Epithelial cell of proximal tubule (primary cell): ENCODE data around the gene SPINK2. TPM values are rescaled to one million over a fixed set of nuclear protein-coding genes. Genes with fewer than 3 reads are reported as not detected.

Experiments used
- DNase-seq: peaks from one replicate; pipeline ENCODE4 v3.0.0-alpha.2; 2011; ENCODE audit warnings: low read depth
- H3K4me3 ChIP-seq: 2 replicates; pipeline ENCODE4 v1.5.1; 2011; ENCODE audit warnings: low read depth, mild to moderate bottlenecking, low read length
- total RNA-seq: library from RNA; depleted of rRNA; stranded (reverse); fragments of >200 nt; gene quantifications from 2 replicates; pipeline ENCODE4 v1.2.3, GENCODE V29; 2015
- TF ChIP-seq, protein P1 (sequence below): conservative IDR thresholded peaks from 2 replicates; pipeline ENCODE4 v1.5.1; 2012; ENCODE audit warnings: low read depth, mild to moderate bottlenecking, low read length

The SPINK2 gene
- total RNA-seq, 1 donor from 2014 or later: not detected

DNA sequence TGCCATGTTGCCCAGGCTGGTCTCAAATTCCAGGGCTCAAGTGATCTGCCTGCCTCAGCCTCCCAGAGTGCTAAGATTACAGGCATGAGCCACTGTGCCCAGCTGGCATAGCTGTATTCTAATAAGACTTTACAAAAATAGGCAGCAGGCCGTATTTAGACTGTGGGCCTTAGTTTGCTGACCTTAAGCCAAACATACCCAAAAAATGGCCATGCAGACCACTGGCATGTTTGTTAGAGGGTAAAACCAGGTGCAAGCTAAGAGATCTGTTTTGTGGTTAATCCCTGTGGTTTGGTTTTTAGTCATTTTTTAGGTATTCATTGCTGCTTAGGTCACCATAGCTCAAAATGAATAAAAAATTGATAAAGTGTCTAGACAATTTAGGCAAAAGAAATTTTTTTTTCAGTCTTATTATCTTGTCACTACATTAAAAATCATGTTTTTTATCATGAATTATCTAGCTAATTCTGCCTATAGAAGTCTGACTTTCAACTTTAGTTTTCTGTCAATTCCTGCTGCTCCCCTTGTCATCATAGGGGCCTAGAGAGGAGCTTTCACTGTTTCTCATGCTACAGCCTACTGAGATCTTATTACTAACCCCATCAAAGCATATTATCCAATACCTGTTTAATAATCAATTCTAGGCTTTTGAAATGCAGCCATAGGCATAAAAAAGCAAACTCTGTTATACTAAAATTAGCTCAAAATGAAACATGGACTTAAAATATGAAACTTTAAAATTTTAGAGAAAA lies 7.5 kb upstream of the SPINK2 start:
- DNase-seq: no peak
- TF ChIP-seq, protein P1, sequence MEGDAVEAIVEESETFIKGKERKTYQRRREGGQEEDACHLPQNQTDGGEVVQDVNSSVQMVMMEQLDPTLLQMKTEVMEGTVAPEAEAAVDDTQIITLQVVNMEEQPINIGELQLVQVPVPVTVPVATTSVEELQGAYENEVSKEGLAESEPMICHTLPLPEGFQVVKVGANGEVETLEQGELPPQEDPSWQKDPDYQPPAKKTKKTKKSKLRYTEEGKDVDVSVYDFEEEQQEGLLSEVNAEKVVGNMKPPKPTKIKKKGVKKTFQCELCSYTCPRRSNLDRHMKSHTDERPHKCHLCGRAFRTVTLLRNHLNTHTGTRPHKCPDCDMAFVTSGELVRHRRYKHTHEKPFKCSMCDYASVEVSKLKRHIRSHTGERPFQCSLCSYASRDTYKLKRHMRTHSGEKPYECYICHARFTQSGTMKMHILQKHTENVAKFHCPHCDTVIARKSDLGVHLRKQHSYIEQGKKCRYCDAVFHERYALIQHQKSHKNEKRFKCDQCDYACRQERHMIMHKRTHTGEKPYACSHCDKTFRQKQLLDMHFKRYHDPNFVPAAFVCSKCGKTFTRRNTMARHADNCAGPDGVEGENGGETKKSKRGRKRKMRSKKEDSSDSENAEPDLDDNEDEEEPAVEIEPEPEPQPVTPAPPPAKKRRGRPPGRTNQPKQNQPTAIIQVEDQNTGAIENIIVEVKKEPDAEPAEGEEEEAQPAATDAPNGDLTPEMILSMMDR: no peak
- no peak overlapping the region for H3K4me3 ChIP-seq

DNA sequence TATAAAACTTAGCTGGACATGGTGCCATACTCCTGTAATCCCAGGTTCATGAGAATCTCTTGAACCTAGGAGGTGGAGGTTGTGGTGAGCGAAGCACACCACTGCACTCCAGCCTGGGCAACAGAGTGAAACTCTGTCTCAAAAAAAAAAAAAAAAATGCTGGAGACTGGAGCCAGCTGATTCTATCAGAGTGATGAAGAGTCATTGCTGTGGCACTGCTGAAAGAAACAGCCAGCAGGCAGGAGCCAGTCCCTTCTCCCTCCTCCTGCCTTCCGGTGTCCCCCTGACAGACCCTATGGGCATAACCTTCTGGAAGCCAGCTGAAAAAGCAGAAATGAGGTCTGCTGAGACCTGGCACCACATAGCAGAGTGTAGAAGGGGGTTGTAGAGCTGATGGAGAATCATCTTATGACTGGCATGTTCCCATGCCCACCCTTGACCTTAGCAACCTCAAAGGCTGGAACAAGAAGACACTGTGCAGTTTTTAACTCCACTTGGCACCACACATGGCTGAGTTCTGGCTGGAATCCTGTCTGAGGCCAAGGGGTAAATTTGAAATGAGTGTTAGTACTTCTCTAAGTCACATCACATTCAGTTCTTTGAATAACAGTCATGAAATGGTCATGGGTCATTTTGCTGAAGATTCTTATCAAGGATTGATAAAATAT lies 2.6 kb upstream of the SPINK2 start:
- no peak for DNase-seq
- TF ChIP-seq, protein P1: no peak
- no peak overlapping the region for H3K4me3 ChIP-seq

DNA sequence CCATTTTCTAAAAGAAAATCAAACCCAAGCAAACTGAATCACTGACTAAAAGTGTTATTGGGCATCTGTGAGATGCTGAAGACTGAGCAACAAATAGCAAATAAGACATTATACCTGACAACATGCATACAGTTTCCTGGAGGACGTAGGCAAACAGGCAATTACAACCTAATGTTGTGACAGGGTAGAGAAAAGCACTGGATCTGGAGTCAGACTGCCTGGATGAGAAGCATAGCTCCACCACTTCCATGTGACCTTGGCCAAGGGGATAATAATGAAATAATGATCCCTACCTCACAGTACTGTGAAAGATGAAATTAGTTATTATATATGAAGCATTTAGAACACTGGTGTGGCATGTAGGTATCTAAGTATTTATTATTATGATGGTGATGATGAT lies 2.7 kb downstream of the SPINK2 start:
- no peak for DNase-seq
- TF ChIP-seq, protein P1: no peak
- no peak overlapping the region for H3K4me3 ChIP-seq

DNA sequence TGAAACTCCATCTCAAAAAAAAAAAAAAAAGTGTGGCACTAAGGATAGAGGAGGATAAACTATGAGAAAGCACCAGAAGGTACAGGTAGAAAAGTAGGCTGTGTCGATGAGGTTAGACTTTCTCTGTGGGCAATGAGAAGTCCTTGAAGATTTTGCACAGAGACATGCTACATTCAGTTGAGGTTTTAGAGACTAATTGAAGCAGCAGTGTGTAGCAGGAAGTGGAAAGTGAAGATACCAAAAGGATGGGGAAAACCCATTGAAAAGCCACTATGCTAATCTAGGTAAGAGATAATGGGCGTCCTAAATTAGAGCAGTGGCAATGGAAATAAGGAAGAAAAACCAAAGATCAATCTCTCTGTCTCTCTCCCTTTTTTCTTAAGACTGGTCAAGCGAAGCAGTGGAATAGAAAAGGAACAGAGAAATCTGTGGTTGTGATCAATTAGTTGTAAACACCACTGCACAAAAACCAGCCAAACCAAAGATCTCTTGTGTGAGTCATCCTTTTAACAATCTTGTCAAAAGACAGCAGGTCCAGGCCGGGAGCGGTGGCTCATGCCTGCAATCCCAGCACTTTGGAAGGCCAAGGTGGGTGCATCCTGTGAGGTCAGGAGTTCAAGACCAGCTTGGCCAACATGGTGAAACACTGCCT lies 3.5 kb downstream of the SPINK2 start:
- TF ChIP-seq, protein P1: no peak
- no peak overlapping the region for H3K4me3 ChIP-seq
- no peak for DNase-seq

DNA sequence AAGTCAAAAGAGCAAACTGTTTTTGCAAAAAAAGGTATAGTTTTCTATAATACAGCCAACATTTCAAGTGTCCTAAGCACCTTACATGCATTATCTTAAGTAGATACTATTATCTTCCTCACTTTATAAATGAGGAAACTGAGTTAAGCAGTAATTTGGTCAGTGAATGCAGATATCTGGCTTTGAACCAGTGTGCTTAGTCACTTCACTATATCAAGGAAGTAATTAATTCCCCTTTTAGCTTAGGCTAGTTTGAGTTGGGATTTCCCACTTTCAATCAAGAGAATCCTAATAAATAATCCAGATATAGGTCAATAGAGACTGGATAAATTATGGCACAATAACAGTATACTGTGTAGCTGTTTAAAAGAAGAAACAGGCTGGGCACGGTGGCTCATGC lies 14.8 kb downstream of the SPINK2 start:
- H3K4me3 ChIP-seq: no peak overlapping the region
- TF ChIP-seq, protein P1: no peak
- DNase-seq: no peak

DNA sequence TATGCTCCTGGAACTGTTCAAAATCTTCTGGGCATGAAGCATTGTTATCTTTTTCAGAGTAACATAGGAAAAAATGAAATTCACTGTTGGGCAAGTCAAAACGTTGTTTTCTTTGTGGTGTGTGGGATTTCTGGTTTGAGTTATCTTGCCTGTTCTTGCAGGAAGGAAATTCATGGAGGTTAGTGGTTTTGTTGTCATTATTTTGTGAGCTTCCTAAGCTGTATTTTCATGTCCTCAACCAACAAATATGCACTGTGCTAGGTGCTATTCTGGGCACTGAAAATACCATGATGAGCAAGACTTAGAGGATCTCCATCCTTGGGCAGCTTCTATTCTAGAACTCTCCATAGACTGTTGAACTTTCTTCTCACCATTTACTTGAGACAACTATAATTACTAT lies 16.9 kb downstream of the SPINK2 start:
- no peak overlapping the region for H3K4me3 ChIP-seq
- no peak for DNase-seq
- TF ChIP-seq, protein P1: no peak

DNA sequence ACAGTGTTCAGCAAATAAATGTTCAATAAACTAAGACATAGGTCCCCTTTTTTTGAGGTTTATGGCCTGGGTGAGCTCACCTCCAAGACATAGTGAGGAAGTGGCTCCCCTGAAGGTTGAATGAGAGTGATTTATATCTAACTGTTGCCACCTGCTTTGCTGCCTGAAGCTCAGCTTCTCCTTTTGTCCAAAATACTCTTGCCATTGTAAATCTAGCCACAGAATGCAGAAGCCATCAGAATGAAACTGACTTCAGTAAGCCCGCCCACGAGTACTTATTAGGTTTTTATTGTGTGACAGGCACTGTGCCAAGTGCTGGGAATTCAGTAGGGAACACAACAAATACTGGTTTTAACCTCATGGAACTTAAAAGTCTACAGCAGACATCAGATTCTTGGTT lies 18.0 kb downstream of the SPINK2 start:
- no peak overlapping the region for H3K4me3 ChIP-seq
- no peak for DNase-seq
- TF ChIP-seq, protein P1: no peak
